NCI-H82 treated with DMSO at 0.1 percent for 48 hours (cell line): ENCODE data around the gene C1QTNF6.
"Not testable (repeated sequence)": the region's sequence is repeated elsewhere in the genome, so short reads cannot be mapped to it uniquely, and the experiment has no call there.

Experiments
- DNase-seq: peaks from one replicate; lab custom pipeline; 2025; ENCODE audit not compliant: unreplicated experiment; lab: John Stamatoyannopoulos, UW

Gene C1QTNF6

DNA sequence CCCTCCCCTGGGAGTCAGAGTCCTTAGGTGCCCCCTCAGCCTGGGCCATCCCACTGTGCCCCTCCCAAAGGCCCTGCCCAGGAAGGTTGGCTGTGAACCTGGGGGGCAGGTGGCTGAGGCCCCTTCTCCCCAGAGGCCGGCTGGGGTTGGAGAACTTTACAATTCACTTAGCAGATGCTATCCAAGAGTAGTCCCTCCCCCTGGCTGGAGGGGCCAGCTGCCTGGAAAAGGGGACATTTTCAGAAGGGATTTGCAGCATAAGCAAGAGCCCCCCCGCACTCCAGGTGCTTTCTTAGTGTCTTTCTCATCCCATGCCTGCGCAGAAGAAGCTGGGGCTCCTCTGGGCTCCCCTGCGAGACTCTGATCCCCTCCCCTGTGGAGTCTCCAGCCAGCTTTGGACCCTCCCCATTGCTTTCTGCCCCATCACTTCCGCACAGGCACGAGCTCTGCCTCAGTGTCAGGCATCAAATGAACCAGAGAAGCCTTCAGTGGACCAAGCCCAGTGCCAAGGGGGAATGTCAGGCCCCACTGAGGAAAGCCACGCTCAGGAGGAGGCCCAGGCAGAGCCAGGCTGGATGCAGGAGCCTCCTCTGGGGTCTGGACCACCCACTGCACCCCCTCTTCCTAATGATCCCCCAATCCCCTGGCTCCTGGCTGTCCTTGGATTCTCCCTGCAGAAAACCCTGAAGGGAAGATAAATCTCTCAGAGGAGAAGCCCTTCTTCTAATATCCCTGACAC lies 20.5 kb upstream of the C1QTNF6 start:
- no peak for DNase-seq

DNA sequence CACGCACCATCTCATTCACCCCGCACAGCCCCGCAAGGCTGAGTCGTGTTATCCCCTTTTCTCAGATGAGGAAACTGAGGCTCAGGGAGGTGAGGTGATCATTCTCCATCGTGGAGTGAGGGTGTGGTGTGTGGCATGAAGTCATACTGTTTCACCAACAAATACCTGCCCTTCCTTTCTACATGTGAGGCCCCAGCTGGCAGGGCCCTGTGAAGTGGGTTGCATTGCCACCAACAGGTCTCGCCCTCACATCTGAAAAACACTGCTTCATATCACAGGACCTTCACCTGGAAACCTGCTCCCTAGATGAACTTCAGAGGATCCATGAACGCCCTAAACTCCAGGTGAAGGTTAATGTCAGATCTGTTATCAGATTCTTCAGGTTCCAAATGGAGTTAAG lies 19.9 kb upstream of the C1QTNF6 start:
- DNase-seq: no peak

DNA sequence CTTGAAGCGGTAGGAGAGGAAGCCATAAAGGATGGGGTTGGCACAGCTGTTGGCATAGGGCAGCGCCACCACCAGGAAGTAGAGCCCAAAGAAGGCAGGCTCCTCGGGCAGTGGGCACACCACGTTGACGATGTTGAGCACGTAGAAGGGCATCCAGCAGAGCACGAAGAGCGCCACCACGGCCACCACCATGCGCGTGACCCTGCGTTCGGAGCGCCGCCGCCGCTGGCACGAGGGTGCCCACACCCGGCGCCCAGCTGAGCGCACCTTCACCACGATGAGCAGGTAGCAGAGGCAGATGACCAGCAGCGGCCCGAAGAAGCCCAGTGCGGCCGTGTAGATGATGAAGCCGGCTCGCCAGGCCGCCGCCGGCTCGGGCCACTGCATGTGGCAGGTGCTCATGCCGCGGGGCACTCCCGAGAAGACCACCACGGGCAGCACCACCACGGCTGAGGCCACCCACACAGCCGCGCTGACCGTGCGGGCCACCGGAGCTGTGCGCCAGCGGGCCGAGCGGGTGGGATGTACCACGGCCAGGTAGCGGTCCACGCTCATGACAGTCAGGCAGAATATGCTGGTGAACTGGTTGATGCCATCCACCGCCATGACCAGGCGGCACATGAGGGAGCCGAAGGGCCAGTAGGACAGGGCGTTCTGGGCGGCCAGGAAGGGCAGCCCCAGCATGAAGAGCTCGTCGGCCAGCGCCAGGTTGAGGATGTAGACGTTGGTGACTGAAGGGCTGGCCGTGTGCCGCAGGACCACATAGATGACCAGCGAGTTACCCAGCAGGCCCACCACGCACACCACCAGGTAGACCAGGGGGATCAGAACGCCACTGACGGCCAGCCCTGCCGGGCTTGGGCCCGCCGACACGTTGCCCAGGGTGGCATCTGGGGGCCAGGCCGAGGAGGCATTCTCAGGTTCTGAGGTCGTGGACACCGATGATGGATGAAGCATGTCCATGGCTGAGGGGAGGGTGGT lies 19.1 kb upstream of the C1QTNF6 start:
- no peak for DNase-seq

DNA sequence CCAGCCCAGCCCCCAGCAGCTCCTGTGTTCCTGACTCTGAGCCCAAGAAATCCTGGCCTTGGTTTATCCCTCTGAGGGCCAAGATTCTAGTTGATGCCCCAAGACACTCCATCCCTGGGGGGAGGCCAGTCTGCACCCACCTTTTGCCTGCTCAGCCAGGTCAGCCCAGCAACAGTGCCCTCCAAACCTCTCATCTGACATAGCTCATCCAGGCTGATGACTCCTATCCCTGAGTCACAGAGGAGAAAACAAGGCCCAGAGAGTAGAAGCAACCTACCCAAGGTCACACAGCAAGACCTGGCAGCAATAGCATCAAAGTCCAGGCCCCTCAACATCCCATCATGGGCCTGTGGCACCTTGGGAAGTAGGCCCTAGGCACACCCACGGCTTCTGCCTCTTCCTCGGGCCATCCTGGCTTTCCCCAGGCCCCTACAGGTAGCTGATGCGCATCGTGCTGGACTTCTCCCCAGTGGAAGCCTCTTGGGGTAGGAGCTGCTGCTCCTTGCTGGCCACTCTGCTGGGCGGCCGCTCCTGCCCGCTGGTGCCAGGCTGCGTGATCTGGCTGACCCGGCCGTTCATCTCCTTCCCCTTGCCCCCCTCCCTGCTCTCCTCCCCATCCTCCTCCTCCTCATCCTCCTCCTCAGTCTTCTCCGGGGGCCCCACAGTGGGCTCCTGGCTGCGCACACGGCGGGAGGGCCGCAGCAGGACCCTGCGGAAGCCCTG lies 18.2 kb upstream of the C1QTNF6 start:
- DNase-seq: no peak

DNA sequence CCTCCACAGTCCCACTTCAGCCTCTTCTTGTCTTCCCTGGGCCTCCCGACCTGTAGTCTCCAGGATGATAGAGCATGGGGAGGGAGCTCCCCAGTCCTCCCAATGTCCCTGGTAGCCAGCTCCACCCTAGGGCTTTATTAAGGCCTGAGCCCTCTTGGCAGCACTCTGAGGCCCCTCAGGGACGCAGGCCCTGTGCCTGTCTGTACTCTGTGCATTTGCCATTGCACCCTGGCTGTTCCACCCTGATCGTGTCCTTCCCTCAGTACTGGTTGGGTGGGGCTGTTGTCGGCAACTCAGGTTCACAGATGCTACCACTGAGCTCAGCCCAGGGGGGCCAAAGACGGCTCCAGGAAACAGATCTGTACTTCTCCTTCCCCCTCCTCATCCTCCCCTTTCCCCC lies 17.0 kb upstream of the C1QTNF6 start:
- no peak for DNase-seq

GRCh38 chr22:37204045-37204655 lies 16.1 kb upstream of the C1QTNF6 start:
- no peak for DNase-seq

- no peak for DNase-seq
These were observed 15.5 kb upstream of the C1QTNF6 start for GRCh38 chr22:37203354-37204044.

GRCh38 chr22:37202716-37203115 lies 14.7 kb upstream of the C1QTNF6 start:
- no peak for DNase-seq

DNA sequence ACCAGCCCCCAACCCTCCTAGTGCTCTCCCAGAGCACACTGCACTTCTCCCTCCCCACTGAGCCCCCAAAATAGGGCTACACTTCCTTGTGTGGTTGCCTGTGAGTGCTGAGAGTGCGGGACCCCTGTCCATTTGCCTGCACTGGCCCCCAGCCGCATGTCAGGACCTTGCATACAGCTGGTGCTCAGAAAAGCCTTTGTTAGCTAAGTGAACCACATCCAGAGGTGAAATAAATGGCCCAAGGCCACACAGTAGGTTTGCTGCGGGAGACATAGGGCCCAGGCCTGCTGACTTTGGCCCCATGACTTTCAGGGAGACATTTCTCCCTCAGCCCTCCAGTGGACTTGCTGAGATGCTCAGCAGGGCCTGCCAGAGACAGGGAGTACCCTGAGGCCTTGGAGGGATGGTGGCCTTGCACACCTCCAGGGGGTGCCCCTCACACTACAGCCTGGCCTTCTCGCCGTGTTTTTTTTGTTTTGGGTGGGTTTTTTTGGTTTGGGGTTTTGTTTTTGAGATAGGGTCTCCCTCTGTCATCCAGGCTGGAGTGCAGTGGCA lies 14.0 kb upstream of the C1QTNF6 start:
- no peak for DNase-seq

DNA sequence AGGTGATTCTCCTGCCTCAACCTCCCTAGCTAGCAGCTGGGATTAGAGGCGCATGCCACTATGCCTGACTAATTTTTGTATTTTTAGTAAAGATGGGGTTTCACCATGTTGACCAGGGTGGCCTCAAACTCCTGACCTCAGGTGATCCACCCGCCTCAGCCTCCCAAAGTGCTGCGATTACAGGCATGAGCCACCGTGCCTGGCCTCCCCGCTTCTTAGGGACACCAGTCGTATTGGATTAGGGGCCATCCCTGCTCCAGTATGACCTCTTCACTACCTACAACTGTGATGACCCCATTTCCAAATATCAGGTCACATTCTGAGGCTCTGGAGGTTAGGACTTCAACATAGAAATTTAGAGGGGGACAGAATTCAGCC lies 13.4 kb upstream of the C1QTNF6 start:
- DNase-seq: not testable (repeated sequence)

DNA sequence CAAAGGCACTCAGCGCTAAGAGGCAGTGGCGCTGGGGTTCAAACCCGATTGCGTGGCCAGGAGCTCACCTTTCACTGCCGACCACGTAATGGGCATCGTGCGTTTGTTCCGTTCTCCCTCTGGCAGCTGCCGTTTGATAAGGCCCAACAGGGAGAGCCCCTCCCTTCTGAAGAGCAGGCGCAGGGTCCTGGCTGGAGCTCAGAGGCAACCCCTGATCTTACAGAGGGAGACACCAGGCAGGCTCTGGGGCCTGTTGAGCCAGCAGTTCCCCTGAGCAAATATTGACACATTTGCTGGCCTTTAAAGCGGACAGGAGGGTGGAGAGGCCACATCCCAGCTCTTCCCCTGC lies 11.7 kb upstream of the C1QTNF6 start:
- no peak for DNase-seq

DNA sequence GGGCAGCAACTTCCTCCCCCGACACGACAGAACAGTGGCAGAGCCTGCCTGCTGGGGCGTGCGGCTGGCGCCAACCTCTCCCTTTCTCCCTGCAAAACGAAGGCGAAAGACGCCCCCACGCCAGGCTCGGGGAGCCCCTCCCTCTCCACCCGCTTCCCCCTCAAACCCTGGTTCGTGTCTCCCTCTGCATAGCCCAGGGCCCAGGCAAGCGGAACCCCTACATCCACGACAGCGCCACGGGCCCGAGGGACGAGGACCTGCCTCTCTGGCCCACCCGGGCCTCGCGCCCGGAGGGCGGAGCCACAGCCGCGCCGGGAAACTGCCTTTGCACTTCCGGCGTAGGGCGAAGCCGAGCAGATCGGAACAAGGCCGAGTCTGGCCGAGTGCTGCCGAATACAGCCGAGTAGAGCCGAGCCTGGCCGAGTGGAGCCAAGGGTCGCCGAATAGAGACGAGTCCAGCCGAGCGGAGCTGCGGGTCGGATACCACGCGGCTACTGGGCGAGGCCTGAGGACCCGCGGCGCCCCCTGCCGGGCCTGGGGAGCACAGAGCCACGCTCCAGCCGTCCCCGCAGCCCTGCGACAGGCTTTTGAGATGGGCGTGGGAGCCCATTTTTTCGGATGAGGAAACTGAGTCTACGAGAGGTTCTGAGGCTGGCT lies 11.2 kb upstream of the C1QTNF6 start:
- peak; percentile 81 for DNase-seq

DNA sequence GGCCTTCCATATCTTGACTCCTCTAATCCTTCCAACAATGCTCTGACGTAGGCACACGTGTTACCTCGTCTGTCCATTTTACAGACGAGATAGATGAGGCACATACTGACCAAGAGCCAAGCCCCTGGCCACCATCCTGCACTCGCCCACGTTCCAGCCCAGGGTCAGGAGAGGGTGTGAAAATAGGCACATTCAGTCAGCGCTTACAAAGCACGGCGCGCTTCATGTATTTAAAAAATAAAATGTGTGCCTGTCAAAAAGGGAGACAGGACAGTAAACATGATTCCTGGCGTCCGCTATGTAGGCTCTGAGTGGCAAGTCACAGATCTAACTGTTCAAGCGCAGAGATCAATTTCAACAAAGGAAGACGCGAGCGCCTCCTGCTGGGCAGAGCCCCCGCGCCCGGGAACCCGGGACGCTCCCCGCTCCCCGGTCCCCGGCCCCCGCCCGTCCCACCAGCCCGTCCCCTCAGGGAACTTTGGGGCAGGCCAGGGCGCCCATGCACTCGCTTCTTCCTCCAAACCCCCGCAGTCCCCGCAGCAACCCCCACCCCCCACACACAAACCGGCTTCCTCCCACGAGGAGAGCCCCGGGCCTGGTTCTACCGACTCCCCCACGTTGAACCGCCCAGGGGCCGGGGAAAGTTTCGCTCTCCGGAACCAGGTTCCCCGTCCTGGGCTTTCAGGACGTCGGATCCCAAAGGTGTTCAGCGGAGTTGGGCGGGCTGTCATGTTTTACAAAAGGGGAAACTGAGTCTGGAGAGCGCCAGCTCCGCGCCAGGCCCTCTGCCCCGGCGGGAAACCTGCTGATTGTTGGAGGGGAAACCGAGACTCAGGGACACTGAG lies 10.4 kb upstream of the C1QTNF6 start:
- no peak for DNase-seq

DNA sequence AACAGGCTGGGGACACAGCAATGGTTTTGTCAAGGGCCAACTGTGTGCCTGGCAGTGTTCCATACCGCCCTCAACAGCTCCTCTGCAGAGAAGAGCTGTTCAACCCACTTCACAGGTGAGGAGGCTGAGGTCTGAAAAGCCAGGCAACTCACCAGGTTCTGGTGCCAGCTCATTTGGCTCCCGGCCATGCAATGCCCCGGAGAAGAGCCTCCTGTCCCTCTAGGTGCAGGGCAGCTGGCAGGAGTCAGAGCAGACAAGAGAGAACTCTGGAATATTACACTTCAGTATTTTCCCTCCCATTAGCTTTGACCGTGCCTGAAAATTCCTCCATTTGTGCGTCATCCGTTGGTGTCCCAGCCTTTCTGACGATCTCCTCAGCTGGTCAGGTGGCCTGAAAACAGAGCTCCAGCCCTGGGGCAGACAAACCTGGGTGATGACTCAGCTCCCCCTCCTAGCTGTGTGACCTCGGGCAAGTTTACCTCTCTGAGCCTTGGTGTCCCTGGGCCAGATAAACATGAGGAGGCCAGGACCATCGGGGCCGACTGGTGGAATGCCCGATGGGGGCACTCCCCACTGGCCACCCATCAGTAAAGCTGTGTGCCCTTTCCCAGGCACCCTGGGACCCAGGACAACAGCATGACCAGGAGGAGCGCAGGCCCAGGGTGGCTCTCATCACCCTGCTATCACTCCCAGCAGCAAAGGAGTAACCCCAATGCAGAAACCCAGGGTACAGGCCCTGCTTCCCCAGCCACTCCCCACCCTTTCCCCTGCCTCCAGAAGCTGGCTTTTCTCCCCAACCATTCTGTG lies 9.6 kb upstream of the C1QTNF6 start:
- DNase-seq: no peak

DNA sequence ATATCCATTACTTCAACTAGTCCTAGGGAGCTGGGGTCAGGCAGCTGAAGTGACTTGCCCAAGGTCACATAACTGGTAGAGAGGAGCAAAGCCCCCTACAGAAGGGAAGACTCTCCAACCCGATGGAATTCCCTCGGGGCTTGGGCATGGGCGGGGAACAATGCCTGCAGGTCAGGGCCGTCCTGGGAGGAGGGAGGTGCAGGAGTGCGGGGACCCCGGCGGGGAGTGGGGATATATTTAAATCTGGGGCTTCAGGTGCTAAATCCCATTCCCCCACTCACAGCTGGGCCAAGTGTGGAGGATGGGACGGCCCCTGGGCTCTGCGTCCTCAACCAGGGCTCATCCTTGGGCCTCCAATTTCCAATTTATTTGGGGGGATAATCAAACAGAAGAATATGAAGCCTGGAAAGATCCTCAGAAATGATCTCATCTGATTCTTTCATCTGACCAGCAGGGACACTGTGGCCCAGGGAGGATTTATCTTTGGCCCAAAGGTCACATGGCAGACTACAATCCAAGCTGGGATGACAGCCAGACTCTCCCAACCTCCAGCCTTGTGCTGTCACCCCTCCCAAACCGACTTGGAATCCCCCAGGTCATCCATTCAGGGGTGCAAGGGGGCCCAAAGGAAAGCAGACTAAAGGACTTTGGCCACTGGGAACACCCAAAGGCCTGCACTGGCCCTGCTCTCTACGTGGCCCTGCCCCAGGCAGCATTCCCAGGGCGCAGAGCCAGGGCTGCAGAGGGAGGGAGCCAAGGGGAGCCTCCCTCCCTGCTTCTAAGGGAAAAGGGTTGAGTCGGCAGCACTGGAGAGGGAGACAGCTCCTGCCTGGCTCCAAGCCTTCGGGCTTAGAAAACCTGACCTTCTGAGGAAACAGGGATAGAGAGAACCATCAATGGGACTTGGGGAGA lies 8.7 kb upstream of the C1QTNF6 start:
- no peak for DNase-seq

GRCh38 chr22:37195921-37196320 lies 7.9 kb upstream of the C1QTNF6 start:
- DNase-seq: no peak

GRCh38 chr22:37194750-37195149 lies 6.7 kb upstream of the C1QTNF6 start:
- peak; percentile 6 for DNase-seq
